HG03025 (cell line): Measurements from ENCODE around the gene LGR6.

Experiments
- ATAC-seq: cut with Tn5 transposase; IDR thresholded peaks from one replicate; pipeline ENCODE4 v1.9.1; 2021; ENCODE audit warnings: mild to moderate bottlenecking, moderate library complexity; ENCODE audit not compliant: unreplicated experiment, low FRiP score

The LGR6 gene

GRCh38 chr1:202217951-202218350 lies 24.4 kb downstream of the LGR6 start:
- ATAC-seq = no peak

- no peak for ATAC-seq
Measured at GRCh38 chr1:202220733-202221132, 27.1 kb downstream of the LGR6 start.

GRCh38 chr1:202221911-202222909 lies 28.6 kb downstream of the LGR6 start:
- no peak for ATAC-seq

GRCh38 chr1:202223121-202223860 lies 29.7 kb downstream of the LGR6 start:
- ATAC-seq = no peak

- no peak for ATAC-seq
Measured at GRCh38 chr1:202224453-202224852, 30.9 kb downstream of the LGR6 start.

GRCh38 chr1:202225131-202225530 lies 31.5 kb downstream of the LGR6 start:
- no peak for ATAC-seq

GRCh38 chr1:202227053-202227672 lies 33.6 kb downstream of the LGR6 start:
- no peak for ATAC-seq

- ATAC-seq = no peak
Measured at GRCh38 chr1:202227997-202228401, 34.4 kb downstream of the LGR6 start.

GRCh38 chr1:202228484-202229122 lies 35.0 kb downstream of the LGR6 start:
- ATAC-seq = no peak

GRCh38 chr1:202229376-202229775 lies 35.8 kb downstream of the LGR6 start:
- ATAC-seq = no peak

- no peak for ATAC-seq
Measured at GRCh38 chr1:202230061-202230938, 36.7 kb downstream of the LGR6 start.

GRCh38 chr1:202230939-202231645 lies 37.5 kb downstream of the LGR6 start:
- ATAC-seq = no peak

- no peak for ATAC-seq
Measured at GRCh38 chr1:202233171-202233570, 39.6 kb downstream of the LGR6 start.

- ATAC-seq = no peak
Measured at GRCh38 chr1:202233804-202234203, 40.2 kb downstream of the LGR6 start.

- no peak for ATAC-seq
Measured at GRCh38 chr1:202234331-202235002, 40.9 kb downstream of the LGR6 start.

GRCh38 chr1:202235003-202235660 lies 41.5 kb downstream of the LGR6 start:
- no peak for ATAC-seq

- ATAC-seq = no peak
Measured at GRCh38 chr1:202235856-202236837, 42.5 kb downstream of the LGR6 start.
